HepG2 (cell line): ENCODE data around the gene MYO18A. TPM values are rescaled to one million over a fixed set of nuclear protein-coding genes. Genes with fewer than 3 reads are reported as not detected.
A peak's percentile ranks its signal among the peaks of the same experiment; 100 is the strongest.

Source experiments
- BCL6 ChIP-seq: IDR thresholded peaks from 2 replicates; pipeline ENCODE4 v1.6.1; 2016; ENCODE audit warnings: missing genetic modification reagents, missing compliant biosample characterization
- GABPA ChIP-seq, 2 experiments: IDR thresholded peaks; 2 replicates each; pipeline ENCODE4 v1.6.1; 2011 to 2016; ENCODE audit warnings: low read depth in 2 of 2, low read length in 1 of 2, missing biosample characterization in 1 of 2, missing genetic modification characterization in 1 of 2
- HNRNPL ChIP-seq: fragments of 200-400 bp; formaldehyde crosslinking; IDR thresholded peaks from 2 replicates; pipeline ENCODE4 v1.6.1; 2017; ENCODE audit warnings: mild to moderate bottlenecking, low read depth, low read length
- HOMEZ ChIP-seq: IDR thresholded peaks from 2 replicates; pipeline ENCODE4 v1.6.1; 2016; ENCODE audit warnings: low read depth
- JUNB ChIP-seq: sonication (generic); formaldehyde crosslinking; IDR thresholded peaks from 2 replicates; pipeline ENCODE4 v1.8.0; 2022; ENCODE audit warnings: missing genetic modification reagents, mild to moderate bottlenecking, borderline replicate concordance
- KDM6A ChIP-seq: IDR thresholded peaks from 2 replicates; pipeline ENCODE4 v1.6.1; 2016; ENCODE audit warnings: low read depth
- LCORL ChIP-seq, 2 experiments: fragments of 450-650 bp in 1 of 2; sonication (generic) in 1 of 2; formaldehyde crosslinking in 1 of 2; IDR thresholded peaks; 2 replicates each; pipeline versions ENCODE4 v1.5.0 to v1.6.1; 2017 to 2020; ENCODE audit warnings: antibody characterized with exemption in 1 of 2, missing genetic modification reagents in 1 of 2
- NCOA1 ChIP-seq: sonication (generic); formaldehyde crosslinking; IDR thresholded peaks from 2 replicates; pipeline ENCODE4 v1.9.0; 2021; ENCODE audit warnings: missing genetic modification reagents
- PRDM15 ChIP-seq: sonication (generic); formaldehyde crosslinking; IDR thresholded peaks from 2 replicates; pipeline ENCODE4 v1.4.0; 2020; ENCODE audit warnings: missing genetic modification reagents
- SIN3A ChIP-seq: IDR thresholded peaks from 2 replicates; pipeline ENCODE4 v1.6.1; 2011; ENCODE audit warnings: low read depth, mild to moderate bottlenecking, control low read depth, low read length, borderline replicate concordance
- THAP11 ChIP-seq: IDR thresholded peaks from 2 replicates; pipeline ENCODE4 v1.6.1; 2016; ENCODE audit warnings: missing biosample characterization, missing genetic modification reagents
- THAP8 ChIP-seq: sonication (generic); formaldehyde crosslinking; IDR thresholded peaks from 2 replicates; pipeline ENCODE4 v1.5.1; 2020; ENCODE audit warnings: missing genetic modification reagents, mild to moderate bottlenecking, borderline replicate concordance
- ZBTB3 ChIP-seq: sonication (generic); formaldehyde crosslinking; IDR thresholded peaks from 2 replicates; pipeline ENCODE4 v1.4.0; 2020; ENCODE audit warnings: low read depth, mild to moderate bottlenecking, moderate library complexity, missing genetic modification reagents, borderline replicate concordance
- ZBTB44 ChIP-seq: sonication (generic); formaldehyde crosslinking; IDR thresholded peaks from 2 replicates; pipeline ENCODE4 v1.4.0; 2020; ENCODE audit warnings: missing genetic modification reagents
- ZNF543 ChIP-seq: sonication (generic); formaldehyde crosslinking; IDR thresholded peaks from 2 replicates; pipeline ENCODE4 v1.4.0; 2020; ENCODE audit warnings: mild to moderate bottlenecking, missing genetic modification reagents
- polyA plus RNA-seq, 8 experiments: library from polyadenylated mRNA; depleted of rRNA in 3 of 8; stranded (reverse) in 7 of 8; unstranded in 1 of 8; fragments of >200 nt; fragmentation: Illumina TruSeq in 4 of 8; extraction: Trizol in 4 of 8; gene quantifications; 2 replicates each; pipeline versions ENCODE4 v1.2.1 to v1.2.3, GENCODE V29; 2011 to 2016; ENCODE audit warnings: low read depth in 4 of 8, missing spikeins in 1 of 8, mixed read lengths in 1 of 8; ENCODE audit not compliant: insufficient read depth in 1 of 8
- total RNA-seq, 5 experiments: library from RNA; depleted of rRNA; stranded (reverse); fragments of >200 nt; fragmentation: Illumina TruSeq; extraction: Trizol; gene quantifications; 2 replicates each; pipeline ENCODE4 v1.2.3, GENCODE V29; 2016; ENCODE audit warnings: low read depth in 1 of 5
- TF ChIP-seq, protein P1 (sequence below): sonication (generic); formaldehyde crosslinking; IDR thresholded peaks from 2 replicates; pipeline ENCODE4 v1.5.0; 2020; ENCODE audit warnings: missing genetic modification reagents
- TF ChIP-seq, protein P2 (sequence below): IDR thresholded peaks from 2 replicates; pipeline ENCODE4 v1.6.1; 2016; ENCODE audit warnings: low read depth, control low read depth

The MYO18A gene
- total and polyA plus RNA-seq, 2 of the 13 experiments (the other 11 are each of a cell fraction or from before 2014, with no cell fraction given) = 16.8 to 24.8 TPM

DNA sequence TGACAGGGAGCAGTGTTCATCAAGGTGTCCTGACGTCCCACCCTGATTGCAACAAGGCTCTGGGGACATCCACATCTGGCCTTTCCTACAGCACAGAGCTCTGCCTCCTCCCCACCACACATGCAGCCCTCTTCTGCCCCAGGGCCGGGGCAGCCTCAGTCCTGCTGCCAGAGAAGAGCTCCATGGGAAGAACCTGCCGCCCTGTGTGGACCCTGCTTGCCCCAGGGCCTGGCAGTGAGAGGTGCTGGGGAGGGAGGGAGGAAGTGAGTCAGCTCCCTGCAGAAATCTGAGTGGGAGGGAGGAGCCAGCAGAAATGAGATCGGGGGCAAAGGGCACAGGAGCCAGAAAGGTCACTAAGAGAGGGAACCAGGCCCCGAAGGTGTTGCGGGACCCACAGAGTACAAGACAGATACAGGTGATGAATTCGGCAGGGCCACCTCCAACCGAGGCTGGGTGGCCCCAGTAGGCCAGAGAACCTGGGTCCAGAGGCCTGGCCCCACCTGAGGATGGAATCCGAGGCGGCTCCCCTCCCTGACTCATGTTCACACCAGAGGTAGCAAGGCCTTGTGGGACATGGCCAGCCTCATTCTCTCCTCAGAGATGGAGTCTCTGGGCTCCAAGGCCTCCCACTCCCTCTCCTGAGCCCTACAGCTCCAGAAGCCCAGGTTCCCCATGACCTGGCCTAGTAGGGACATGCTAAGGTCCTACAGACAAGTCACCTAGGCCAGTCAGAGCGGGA is 24.8 kb downstream of the MYO18A start (continued):
- TF ChIP-seq HNRNPL (peak; percentile 89; the same call in 1 of the 2 replicates), JUNB (CRISPR knock-in tag) (peak; percentile 86; the same call in 1 of the 2 replicates), ZNF543 (CRISPR knock-in tag) (no peak), PRDM15 (CRISPR knock-in tag) (no peak), ZBTB3 (0 out of 2 replicates have a peak, but pooled peaks have one; percentile 15), HOMEZ (CRISPR knock-in tag) (peak; percentile 80), KDM6A (CRISPR knock-in tag) (peak; percentile 57; the same call in 1 of the 2 replicates), LCORL (IDR thresholded peaks at IDR 0.05) (no peak), LCORL (CRISPR knock-in tag; IDR thresholded peaks at IDR 0.05) (peak; percentile 80), GABPA (IDR thresholded peaks at IDR 0.05; ENCODE audit: low read depth, low read length) (no peak), GABPA (CRISPR knock-in tag; IDR thresholded peaks at IDR 0.05; ENCODE audit: low read depth) (peak; percentile 59), SIN3A (peak; percentile 54; the same call in 1 of the 2 replicates), ZBTB44 (CRISPR knock-in tag) (peak; percentile 31; the same call in 1 of the 2 replicates), BCL6 (peak; percentile 47), NCOA1 (CRISPR knock-in tag) (0 out of 2 replicates have a peak, but pooled peaks have one; percentile 30), THAP8 (CRISPR knock-in tag) (no peak), THAP11 (CRISPR knock-in tag) (peak; percentile 48; the same call in 1 of the 2 replicates)
- TF ChIP-seq, protein P1, sequence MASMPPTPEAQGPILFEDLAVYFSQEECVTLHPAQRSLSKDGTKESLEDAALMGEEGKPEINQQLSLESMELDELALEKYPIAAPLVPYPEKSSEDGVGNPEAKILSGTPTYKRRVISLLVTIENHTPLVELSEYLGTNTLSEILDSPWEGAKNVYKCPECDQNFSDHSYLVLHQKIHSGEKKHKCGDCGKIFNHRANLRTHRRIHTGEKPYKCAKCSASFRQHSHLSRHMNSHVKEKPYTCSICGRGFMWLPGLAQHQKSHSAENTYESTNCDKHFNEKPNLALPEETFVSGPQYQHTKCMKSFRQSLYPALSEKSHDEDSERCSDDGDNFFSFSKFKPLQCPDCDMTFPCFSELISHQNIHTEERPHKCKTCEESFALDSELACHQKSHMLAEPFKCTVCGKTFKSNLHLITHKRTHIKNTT = no peak
- TF ChIP-seq, protein P2, sequence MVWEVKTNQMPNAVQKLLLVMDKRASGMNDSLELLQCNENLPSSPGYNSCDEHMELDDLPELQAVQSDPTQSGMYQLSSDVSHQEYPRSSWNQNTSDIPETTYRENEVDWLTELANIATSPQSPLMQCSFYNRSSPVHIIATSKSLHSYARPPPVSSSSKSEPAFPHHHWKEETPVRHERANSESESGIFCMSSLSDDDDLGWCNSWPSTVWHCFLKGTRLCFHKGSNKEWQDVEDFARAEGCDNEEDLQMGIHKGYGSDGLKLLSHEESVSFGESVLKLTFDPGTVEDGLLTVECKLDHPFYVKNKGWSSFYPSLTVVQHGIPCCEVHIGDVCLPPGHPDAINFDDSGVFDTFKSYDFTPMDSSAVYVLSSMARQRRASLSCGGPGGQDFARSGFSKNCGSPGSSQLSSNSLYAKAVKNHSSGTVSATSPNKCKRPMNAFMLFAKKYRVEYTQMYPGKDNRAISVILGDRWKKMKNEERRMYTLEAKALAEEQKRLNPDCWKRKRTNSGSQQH (CRISPR knock-in tag) = no peak
